HG02610 (cell line): Measurements from ENCODE around the gene SYMPK.
"Not testable (repeated sequence)": the region's sequence is repeated elsewhere in the genome, so short reads cannot be mapped to it uniquely, and the experiment has no call there.

Experiments
- ATAC-seq: cut with Tn5 transposase; IDR thresholded peaks from one replicate; pipeline ENCODE4 v1.9.1; 2021; ENCODE audit warnings: mild to moderate bottlenecking, moderate library complexity; ENCODE audit not compliant: unreplicated experiment

SYMPK gene

DNA sequence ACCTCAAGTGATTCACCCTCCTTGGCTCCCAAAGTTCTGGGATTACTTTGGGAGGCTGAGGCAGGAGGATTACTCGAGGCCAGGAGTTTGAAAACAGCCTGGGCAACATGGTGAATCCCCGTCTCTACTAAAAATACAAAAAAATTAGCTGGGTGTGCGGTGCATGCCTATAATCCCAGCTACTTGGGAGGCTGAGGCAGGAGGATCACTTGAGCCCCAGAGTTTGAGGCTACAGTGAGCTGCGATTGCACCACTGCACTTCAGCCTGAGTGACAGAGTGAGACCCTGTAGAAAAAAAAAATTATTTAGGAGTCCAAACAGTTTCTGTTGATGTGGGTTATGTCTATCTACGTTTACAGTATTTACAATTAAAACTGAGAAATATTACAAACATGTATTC, 7.9 kb upstream of the SYMPK start:
- ATAC-seq: no peak

DNA sequence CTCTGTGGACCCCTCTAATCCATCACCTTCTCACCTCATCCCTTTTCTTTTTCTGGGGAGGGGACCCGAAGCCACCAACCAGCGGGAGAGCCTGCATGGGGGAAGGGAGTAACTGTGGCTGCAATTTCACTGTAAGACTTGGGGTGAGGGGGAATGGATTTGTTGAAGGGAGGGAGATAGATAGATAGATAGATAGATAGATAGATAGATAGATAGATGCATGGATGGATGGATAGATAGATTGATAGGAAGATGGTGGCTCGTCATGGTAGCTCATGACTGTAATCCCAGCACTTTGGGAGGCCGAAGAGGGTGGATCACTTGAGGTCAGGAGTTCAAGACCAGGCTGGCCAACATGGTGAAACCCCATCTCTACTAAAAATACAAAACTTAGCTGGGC, 4.3 kb upstream of the SYMPK start:
- not testable (repeated sequence) for ATAC-seq

DNA sequence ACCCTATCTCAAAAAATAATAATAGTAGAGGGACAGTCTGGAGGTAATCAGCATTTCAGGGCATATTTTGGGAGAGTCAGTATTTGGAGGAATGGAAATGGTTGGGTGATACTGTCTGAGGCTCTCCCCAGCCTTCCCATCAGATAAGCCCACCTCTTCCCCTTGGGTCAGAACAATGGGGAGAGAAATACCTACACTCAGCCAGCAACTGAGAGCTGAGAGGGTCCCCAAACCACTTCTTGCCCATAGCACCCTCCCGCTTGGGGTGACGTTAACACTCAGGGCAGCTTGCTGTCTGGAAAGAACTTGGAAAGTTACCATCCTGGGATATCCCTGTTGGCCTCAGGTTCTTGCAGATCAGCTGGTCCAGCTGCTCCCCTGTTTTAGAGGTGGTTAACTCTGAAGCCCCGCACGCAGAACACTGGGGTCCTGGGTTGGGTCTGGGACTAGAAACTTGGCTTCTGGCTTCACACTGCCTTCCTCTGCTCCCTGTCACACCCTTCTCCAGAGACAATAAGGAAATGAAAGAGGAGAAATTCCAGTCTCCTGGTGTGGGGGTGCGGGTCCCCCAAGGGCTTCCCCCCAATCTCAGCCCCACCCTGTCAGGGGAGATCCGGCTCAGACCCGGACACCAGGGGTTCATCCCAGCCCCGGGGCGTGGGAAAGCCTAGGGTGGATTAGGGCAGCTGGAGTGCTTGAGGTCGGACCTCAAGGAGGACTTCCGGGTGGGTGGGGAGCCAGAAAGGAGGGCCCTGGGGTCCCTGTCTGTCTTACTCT, 3.6 kb upstream of the SYMPK start:
- ATAC-seq: no peak

DNA sequence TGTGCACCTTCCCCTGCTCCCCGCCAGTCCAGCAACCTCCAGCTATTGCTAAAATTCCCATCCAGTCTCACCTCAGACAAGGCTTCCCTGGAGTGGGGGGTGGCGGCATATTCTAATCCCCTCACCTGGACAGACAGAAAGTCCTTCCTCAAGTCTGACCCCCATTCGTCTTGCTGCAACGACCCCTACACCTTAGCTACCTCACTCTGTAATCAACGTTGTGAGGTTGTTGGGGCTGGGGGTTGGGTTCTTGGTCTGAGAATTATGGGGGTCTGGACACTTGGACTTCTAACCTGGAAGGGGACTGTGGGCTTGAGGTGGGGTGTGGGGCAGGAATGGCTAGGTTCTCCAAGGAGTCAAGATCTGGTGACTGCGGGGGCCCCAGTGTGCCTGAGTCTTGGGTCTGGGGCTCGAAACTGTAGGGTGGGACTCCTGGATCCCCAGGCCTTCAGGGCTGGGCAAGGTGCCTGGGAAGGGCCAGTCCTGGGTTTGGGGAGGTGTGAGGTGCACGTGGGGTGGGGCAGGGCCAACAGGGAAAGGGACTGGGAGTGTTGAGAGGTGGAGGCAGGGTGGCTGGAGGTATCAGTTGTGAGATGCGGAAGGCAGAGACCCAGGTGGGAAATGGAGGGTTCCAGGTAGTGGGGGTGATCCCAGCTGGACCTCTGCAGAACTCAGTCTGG, 2.5 kb upstream of the SYMPK start:
- ATAC-seq: no peak

DNA sequence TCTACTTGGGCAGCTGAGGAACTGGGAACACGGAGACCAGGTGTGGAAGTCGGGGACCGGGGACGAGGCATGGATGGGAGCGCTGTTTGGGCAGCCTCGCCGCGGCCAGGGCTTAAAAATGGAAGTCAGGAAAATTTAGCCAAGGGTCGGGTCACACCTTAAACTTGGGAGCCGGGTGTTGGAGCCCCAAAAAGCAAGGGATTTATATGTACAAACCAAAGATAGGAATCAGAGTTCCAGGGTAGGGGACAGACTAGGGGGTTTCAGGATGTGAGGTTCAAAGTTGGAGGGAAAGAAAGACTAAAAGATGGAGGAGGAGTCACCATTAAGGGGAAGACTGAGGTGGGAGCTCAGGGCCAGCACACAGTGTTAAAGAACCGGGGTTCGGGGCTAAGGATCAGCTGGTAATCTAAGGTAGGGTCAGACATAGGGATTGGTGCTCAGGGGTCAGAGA, 1.7 kb upstream of the SYMPK start:
- ATAC-seq: no peak

DNA sequence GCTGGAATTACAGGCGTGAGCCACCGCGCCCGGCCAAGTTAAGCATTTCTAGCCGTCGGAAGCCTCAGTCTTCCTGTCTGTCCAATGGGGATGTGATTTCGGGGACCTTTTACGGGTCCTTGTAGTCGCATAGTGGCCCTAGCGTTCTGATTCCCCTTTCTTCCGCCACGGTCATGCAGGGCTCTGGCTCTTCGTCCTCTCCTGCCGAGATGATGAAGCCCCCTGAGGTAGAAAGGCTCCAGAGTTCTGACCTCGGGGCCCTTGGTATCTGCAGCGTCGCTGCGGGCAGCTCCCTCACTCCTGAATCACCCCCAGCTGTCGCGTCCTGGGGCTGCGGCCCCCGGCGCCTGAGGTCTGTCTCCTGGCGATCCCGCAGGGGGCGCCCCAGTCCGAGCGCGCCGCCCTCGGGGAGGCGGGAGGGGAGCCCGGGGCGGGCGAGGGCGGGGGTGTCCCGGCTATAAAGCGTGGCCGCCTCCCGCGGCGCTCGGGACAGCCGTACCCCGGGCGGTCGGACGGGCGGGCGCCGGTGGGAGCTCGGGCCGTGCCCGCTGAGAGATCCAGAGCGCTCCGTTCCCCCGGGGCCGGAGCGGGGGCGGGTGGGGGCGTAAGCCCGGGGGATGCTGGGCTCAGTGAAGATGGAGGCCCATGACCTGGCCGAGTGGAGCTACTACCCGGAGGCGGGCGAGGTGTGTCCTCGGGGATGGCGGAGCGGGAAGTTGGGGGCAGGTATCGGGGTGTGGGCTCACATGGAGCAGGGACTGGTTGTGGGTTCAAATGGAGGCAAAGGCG, 1.1 kb upstream of the SYMPK start, which contains the start of gene FOXA3:
Gene FOXA3 (plus strand): TSS at position 487 of the 789 bp plus-strand sequence. CDS start 131 bp downstream, at position 618.
- no peak for ATAC-seq

DNA sequence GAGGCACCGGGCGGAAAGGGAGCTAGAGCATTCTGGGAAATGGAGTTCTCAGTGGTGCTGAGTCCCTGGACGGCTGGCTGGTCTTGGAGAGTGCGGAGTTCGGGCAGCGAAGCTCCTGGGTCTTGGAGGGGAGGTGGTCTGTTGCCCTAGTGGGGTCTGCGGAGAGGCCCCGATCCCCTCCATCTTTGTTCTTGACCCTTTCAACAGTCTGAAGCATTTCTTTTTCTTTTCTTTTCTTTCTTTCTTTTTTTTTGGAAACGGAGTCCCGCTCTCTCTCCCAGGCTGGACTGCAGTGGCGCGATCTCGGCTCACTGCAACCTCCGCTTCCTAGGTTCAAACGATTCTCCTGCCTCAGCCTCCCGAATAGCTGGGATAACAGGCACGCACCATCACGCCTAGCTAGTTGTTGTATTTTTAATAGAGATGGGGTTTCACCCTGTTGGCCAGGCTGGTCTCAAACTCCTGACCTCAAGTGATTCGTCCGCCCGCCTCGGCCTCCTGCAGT, 440 bp upstream of the SYMPK start:
- no peak for ATAC-seq

DNA sequence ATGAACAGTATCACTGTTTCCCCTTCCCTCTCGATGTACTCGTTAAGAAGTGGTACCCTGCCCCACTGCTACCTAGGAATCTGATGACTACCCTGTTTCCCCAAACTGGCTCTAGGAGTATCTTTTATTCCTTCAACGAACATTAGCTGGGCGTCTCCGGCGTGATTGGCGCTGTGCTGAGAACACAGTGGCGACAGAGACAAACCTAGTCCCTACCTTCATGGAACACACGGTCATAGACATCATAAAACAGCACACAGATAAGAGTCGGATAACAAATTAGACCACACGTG, 730 bp downstream of the SYMPK start:
- ATAC-seq: no peak

DNA sequence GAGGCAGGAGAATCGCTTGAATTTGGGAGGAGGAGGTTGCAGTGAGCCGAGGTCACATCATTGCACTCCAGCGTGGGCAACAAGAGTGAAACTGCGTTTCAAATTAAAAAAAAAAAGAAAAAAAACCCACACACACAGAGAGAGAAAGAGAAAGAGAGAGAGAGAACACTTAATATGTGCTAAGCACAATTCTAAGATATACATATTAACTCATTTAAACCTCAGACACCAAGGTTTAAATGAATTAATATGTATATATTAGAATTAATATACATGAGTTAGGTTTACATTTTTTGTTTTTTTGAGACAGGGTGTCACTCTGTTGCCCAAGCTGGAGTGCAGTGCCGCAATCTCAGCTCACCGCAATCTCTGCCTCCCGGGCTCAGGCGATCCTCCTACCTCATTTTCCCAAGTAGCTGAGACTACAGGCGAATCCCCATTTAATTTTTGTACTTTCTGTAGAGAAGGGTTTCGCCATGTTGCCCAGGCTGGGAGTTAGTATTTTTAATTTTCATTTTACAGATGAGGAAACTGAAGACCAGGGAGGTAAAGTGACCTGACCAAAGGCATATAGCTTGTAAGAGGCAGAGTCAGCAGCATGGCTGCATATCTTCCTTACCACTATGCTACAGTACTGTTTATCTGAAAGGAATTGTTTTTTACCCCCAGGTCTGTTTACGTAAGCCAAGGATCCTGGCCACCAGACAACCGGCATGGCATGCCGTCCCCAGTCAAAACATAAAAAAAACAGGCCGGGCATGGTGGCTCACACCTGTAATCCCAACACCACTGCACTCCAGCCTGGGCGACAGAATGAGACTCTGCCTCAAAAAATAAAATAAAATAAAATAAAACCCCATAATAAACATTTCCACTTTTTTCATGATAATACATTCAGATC, 2.3 kb downstream of the SYMPK start:
- ATAC-seq: no peak

DNA sequence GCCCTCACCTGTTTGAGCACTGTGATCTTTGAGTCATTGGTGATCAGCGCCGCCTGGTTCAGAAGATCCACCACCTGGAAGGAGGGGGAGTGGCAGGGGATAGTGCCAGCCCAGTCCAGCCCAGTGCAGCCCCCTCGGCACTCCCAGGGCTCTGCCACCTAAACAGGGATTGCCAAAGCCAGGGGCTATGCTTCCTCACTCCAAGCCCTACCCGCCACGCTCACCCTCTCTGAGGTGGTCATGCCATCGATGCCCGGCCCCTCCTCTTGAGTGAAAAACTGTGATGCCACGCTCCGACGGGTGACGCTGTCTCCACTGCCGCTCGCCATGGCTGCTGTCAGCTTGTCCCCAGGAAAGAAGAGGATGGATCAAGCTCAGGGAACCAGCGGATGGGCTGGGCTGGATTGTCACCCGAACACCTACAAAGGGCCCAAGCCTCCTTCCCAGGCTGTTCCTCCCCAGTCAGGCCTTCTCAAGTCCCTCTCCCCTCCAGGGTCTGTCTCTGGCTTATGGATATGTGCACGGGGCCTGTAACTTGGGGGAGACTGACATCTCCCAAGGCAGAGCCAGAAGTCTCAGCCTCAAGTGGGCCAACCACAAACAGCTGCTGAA, 8.7 kb downstream of the SYMPK start:
- ATAC-seq: no peak

DNA sequence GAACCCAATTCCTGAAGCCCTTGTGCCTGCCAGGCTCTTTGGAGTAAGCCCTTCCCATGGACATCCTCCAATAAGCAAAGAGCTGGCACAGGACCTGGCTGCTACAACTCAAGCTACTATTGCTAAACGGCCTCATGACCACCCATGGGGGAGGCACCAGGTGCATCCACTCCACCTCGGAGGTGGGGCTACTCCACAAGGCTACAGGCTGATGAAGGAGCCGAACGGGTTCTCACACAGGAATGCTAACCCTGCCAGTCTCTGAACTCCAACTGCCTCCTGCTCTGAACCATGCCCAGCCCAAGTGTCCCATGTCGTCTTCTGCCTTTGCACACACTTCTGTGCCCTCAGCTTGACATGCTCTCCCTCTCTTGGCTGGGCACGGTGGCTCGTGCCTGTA, 10.0 kb downstream of the SYMPK start:
- ATAC-seq: no peak

DNA sequence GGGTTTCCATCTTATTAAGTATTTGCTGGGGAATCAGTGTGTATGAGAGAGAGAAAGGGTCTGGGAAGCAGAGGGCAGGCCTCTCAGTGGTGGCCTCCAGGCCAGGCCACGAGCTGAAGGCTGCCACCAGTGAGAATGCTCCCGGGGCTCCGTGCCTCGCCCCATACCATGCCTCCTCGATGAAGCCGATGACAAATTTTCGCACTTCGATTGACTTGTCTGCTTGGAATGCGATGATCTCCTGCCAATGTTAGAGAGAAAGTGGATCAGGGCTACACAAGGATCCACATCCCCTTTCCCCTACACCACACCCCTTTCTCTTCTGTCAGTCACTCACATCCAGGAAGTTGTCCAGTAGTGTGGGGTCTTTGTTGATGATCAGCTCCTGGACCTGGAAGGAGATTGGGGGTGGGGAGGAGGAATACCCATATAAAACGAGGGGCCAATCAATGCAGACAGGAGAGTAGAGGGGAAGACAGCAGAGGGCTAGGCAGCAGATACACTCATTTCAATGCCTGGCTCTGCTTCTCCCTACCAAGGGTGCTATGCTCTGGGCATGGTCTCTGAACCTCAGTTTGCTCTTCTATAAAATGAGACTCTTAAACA, 10.7 kb downstream of the SYMPK start:
- ATAC-seq: no peak

DNA sequence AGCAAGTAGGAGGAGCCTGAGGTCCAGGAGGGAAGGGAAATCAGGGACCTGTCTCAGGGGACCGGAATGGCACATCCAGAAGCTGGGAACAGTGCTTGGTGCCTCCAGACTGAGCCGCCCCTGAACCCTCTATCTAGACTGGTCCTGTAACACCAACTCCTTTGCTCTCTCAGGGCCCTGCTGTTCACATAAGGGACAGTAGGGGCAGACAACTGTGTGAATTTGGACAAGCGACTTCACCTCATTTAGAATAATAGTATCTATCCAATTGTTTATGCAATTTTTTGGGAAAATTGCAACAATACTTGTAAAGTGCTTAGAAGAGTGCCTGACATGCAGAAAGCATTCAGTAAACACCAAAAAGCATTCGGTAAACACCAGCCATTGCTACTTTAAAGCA, 14.0 kb downstream of the SYMPK start:
- ATAC-seq: no peak

DNA sequence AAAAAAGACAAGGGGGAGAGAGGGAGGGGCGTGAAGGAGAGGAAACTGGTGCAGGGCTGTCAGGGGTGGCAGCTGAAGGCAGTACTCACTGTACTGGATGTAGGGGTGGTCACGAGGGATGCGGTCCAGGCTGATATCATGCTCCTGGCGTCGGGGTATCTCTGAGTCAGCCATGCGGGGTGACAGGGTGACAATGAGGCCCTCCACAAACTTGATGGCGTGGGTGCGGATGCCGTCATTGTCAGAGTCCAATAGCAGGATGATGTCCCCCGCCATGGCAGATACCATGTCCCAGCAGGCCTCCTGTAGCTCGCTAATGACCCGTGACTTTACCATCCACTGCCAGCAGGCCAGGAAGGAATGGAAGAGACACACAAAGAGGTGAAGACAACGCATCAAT, 15.3 kb downstream of the SYMPK start:
- ATAC-seq: no peak

DNA sequence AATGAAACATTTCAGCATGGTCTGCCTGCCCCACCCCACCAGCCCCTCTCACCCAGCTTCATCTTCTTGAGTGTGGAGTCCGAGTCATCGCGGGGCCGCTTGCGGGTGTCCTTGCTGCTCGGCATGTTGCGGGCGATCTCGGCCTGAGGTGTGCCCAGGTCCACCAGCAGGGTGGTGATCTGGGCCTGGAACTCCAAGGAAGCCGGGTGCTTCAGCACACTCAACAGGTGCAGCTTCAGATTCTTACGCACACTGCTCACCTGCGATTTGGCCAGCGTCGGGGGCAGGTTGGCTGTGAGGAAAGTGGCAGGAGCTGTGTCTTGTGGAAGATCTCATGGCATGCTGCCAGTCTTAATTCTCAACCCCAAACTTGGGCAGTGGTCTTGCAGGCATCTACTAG, 20.7 kb downstream of the SYMPK start:
- no peak for ATAC-seq

DNA sequence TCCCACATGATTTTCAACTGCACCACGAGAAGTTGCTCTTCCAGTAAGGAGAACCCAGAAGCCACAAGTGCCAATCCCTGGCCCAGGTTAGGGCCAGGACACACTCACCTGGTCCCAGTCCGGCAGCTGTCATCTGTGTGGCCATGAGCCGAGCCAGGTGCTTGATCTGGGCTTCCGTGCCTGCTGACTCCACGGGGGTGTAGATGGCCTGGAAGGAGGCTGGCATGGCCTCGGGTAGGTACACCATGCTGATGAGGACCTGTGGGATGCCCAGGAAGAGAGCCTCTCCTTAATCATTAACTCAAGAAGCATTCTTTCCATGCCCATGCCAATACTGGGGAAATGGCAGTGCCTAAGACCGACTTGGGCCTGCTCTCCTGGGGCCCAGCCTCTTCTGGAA, 28.0 kb downstream of the SYMPK start:
- ATAC-seq: no peak

DNA sequence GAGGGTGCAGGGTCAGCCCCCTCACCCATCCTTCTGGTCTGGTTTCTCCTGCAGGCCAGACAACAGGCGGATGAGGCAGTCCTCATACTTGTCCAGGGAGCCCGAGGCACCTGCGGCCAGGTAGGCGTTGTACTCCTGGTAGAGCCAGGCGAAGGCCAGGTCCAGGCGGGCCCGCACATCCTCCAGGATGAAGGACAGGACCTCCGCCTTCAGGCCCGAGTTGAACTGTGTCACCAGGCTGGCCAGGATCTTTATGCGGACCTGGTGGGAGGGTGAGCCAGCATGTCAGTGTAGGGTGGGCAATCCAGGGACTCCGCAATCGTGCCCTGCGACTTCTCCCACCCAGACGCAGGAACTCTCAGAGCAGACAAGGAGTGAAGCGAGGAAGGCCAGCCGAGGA, 34.0 kb downstream of the SYMPK start:
- ATAC-seq: no peak

DNA sequence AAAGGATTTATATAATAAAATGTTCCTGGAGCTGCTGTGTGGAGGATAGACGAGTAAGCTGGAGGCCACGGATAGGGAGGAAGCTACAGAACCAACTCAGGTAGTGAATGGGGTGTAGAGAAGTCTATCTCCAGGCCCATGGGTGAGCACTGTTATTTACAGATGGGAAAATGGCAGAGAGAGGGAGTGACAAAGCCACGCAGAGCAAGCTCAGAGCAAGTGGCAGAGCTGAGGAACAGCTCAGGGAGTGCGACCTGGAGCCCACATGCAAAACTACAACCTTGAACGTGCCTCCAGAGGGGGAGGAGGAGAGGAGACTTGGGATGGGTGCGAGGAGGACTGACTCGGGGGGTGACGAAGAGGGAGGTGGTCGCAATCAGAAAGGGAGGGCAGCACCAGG, 34.4 kb downstream of the SYMPK start:
- ATAC-seq: no peak

DNA sequence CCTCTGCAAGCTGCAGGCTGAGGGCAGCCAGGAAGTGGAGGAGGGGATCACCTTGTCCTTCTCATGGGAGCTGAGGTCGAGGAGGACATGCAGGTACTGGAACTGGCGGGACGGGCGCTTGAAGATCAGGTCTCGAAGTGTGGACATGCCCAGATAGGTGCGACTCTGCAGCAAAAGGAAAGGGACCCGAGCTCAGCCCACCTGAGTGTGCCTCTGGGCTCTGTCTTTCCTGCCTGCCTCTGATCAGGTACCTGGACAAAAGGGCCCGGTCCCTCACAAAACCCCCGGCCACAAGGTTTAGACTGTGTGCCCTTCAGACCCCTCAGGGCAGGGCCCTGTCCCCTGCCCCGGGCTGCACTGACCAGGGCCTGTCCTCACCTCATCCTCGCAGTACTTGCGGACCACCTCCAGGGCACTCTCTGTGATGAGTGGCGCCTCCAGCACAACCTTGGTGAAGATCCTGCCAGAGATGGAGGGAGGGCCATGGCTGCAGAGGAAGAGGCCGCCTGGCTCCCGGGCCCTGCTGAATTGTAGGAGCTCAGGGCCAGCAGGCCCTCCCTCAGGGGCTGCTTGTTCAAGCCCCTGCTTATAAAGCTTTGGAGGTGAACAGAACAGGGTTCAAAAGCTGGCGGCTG, 35.4 kb downstream of the SYMPK start:
- no peak for ATAC-seq
